Common myeloid progenitor, CD34-positive (primary cell): ENCODE results near the gene ETV2.

Experiments used
- CTCF ChIA-PET: fragments of 350-600 bp; sonication (Branson Sonifier 250); formaldehyde crosslinking; loops from one replicate; lab custom pipeline; 2021; ENCODE audit warnings: antibody characterized with exemption; lab: Charles Lee
- POLR2A ChIA-PET: fragments of 350-600 bp; sonication (Branson Sonifier 250); formaldehyde crosslinking; loops from one replicate; lab custom pipeline; 2021; ENCODE audit warnings: antibody characterized with exemption; lab: Charles Lee
- DNase-seq, 3 donors: peaks; one replicate each; pipeline versions ENCODE4 v3.0.0 to v3.0.0-alpha.2; 2013
- H3K27ac ChIP-seq, 2 experiments: 1 replicate in 1 of 2; 2 replicates in 1 of 2; pipeline ENCODE4 v1.7.0; 2013; ENCODE audit warnings: inconsistent platforms in 2 of 2, low read length in 2 of 2, mild to moderate bottlenecking in 2 of 2, low read depth in 1 of 2, moderate library complexity in 1 of 2; ENCODE audit not compliant: severe bottlenecking in 2 of 2, insufficient read depth in 1 of 2, poor library complexity in 1 of 2
- H3K27me3 ChIP-seq, 5 experiments: replicated peaks in 2 of 5; 1 replicate in 3 of 5; 2 replicates in 2 of 5; pipeline versions ENCODE4 v1.6.1 to v1.7.0; 2013; ENCODE audit warnings: low read length in 4 of 5, mild to moderate bottlenecking in 2 of 5, moderate library complexity in 2 of 5, inconsistent platforms in 1 of 5; ENCODE audit not compliant: insufficient read depth in 5 of 5, control insufficient read depth in 4 of 5
- H3K36me3 ChIP-seq, 4 experiments: 1 replicate in 2 of 4; 2 replicates in 2 of 4; pipeline versions ENCODE4 v1.6.1 to v1.7.0; 2013; ENCODE audit warnings: low read length in 3 of 4, control low read depth in 1 of 4, mild to moderate bottlenecking in 1 of 4; ENCODE audit not compliant: control insufficient read depth in 4 of 4, insufficient read depth in 4 of 4
- H3K4me1 ChIP-seq, 4 experiments: 1 replicate in 3 of 4; 2 replicates in 1 of 4; pipeline versions ENCODE4 v1.6.1 to v1.7.1; 2013; ENCODE audit warnings: low read length in 3 of 4, mild to moderate bottlenecking in 3 of 4, control low read depth in 1 of 4, inconsistent platforms in 1 of 4, moderate library complexity in 1 of 4; ENCODE audit not compliant: control insufficient read depth in 4 of 4, insufficient read depth in 4 of 4; ENCODE audit errors: control extremely low read depth in 1 of 4
- H3K4me3 ChIP-seq, 7 experiments: 1 replicate in 4 of 7; 2 replicates in 3 of 7; pipeline versions ENCODE4 v1.5.1 to v1.7.0; 2013; ENCODE audit warnings: mild to moderate bottlenecking in 7 of 7, low read length in 6 of 7, moderate library complexity in 6 of 7, inconsistent platforms in 2 of 7, low read depth in 2 of 7, control low read depth in 1 of 7; ENCODE audit not compliant: insufficient read depth in 4 of 7, control insufficient read depth in 1 of 7; ENCODE audit errors: extremely low read depth in 1 of 7
- H3K9me3 ChIP-seq, 5 experiments: 1 replicate in 4 of 5; 2 replicates in 1 of 5; pipeline versions ENCODE4 v1.6.1 to v1.7.1; 2013; ENCODE audit warnings: low read length in 4 of 5, mild to moderate bottlenecking in 2 of 5, inconsistent platforms in 1 of 5, low read depth in 1 of 5, moderate library complexity in 1 of 5; ENCODE audit not compliant: control insufficient read depth in 4 of 5, insufficient read depth in 2 of 5; ENCODE audit errors: control extremely low read depth in 1 of 5
- WGBS: methylation state at CpG from one replicate; pipeline ENCODE4 v1.1.5; 2013; ENCODE audit not compliant: insufficient coverage; 5-methylcytosine and 5-hydroxymethylcytosine counted together

ETV2 gene

DNA sequence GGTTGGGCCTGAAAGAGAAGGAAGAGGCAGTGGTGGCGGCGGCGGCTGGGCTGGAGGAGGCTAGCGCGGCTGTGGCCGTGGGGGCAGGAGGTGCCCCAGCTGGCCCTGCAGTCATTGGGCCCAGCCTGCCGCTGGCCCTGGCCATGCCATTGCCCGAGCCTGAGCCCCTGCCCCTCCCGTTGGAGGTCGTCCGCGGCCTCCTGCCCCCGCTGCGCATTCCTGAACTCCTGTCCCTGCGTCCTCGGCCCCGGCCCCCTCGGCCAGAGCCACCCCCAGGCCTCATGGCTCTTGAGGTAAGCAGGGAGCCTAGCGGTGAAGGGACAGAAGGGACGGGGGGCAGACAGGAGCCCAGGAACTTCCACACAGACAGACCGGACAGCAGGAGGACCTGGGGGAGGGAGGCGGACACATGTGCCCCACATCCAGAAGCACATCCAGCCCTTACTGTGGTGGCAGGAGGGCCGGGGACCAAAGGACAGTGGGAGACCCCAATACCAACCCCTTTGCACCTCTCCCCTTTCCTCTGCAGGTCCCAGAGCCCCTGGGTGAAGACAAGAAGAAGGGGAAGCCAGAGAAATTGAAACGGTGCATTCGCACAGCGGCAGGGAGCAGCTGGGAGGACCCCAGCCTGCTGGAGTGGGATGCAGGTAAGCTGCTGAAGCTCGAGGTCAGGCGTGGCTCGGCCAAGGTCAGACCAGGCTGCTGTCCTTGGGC is 7.7 kb upstream of the ETV2 start:
- H3K27me3 ChIP-seq, result no peaks in the 10 kb centered on the region
- H3K27ac ChIP-seq, result no peak overlapping the region
- no peak overlapping the region for H3K4me3 ChIP-seq
- H3K9me3 ChIP-seq, result no peaks in the 10 kb centered on the region
- 97% methylated on average over 22 of the region's 29 CpGs for whole genome bisulfite sequencing
- H3K4me1 ChIP-seq, result peaks cover 5 to 8% (median 6%) of the 10 kb centered on the region in 4 experiments
- CTCF ChIA-PET, result no interaction called here
- peaks cover 9 to 78% (median 56%) of the 10 kb centered on the region in 4 experiments for H3K36me3 ChIP-seq
- POLR2A ChIA-PET, result no interaction called here
- DNase-seq, result no peak

DNA sequence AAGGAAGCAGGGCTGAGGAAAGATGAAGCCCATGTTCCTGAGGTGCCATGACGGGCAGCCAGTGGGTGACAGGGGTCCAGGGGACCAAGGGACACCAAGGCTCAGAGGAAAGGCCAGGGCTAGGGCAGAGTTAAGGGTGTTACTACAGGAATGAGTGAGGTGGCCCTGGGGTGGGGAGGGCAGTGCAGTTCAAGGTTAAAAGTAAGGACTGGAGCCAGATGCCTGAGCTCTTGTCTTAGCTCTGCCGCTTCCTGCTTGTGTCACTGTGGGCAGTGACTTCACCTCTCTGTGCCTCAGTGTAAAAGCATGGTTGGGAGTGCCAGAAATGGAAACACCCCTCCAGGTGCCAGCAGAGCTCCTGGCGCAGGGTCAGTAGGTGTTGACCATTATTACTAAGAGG is 4.9 kb upstream of the ETV2 start:
- 100% methylated on average over 3 of the region's 3 CpGs for WGBS
- POLR2A ChIA-PET, result no interaction called here
- peaks cover 2 to 64% (median 46%) of the 10 kb centered on the region in 4 experiments for H3K36me3 ChIP-seq

DNA sequence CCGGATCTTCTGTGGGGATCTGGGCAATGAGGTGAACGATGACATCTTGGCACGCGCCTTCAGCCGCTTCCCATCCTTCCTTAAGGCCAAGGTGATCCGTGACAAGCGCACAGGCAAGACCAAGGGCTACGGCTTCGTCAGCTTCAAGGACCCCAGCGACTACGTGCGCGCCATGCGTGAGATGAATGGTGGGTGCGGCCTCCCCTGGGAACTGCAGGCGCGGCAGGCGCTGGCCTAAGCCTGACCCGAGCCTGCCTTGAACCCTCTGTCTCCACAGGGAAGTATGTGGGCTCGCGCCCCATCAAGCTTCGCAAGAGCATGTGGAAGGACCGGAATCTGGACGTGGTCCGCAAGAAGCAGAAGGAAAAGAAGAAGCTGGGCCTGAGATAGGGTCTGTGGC is 4.4 kb upstream of the ETV2 start:
- CTCF ChIA-PET, result no interaction called here
- 95% methylated on average over 24 of the region's 25 CpGs for WGBS
- H3K36me3 ChIP-seq, result peaks cover 2 to 58% (median 43%) of the 10 kb centered on the region in 4 experiments

More for the DNA sequence above, 4.9 kb upstream of the ETV2 start:
- H3K4me3 ChIP-seq, result no peak overlapping the region
- H3K4me1 ChIP-seq, result peaks cover 0 to 6% (median 4%) of the 10 kb centered on the region in 4 experiments
- H3K27me3 ChIP-seq, result no peaks in the 10 kb centered on the region
- H3K9me3 ChIP-seq, result no peaks in the 10 kb centered on the region
- no peak for DNase-seq
- H3K27ac ChIP-seq, result no peak overlapping the region
- CTCF ChIA-PET, result interaction anchor here (0.8 kb wide), 1 partner anchor 8 kb away, joined by 4 read pairs; no protein-coding TSS in a partner anchor

DNA sequence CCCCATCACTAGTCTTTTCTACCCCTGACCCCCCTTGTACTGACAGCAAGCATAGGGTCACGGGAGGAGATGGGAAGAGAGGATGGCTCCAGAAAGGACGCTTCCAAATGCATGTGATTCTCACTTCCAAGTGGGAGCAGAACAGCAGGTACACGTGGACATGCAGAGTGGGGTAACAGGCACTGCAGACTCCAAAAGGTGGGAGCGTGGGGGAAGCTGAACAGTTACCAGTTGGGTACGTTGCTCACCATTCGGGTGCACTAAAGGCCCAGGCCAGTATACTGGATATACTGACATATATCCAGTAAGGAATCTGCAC is 2.3 kb upstream of the ETV2 start:
- Histone ChIP-seq H3K27ac (no peak overlapping the region), H3K4me1 (peaks cover 0 to 31% (median 28%) of the 10 kb centered on the region in 4 experiments), H3K9me3 (no peaks in the 10 kb centered on the region), H3K36me3 (peaks cover 2 to 37% (median 24%) of the 10 kb centered on the region in 4 experiments), H3K4me3 (no peak overlapping the region), H3K27me3 (no peaks in the 10 kb centered on the region)
- no peak for DNase-seq
- WGBS, result 74% methylated on average over 3 of the region's 6 CpGs
- ChIA-PET CTCF (interaction anchor here (1.8 kb wide), 1 partner anchor 8 kb away, joined by 3 read pairs; no protein-coding TSS in a partner anchor), POLR2A (no interaction called here)

More for the DNA sequence above, 4.4 kb upstream of the ETV2 start:
- POLR2A ChIA-PET, result no interaction called here
- H3K4me3 ChIP-seq, result no peak overlapping the region
- peaks cover 0 to 11% (median 9%) of the 10 kb centered on the region in 4 experiments for H3K4me1 ChIP-seq
- H3K27me3 ChIP-seq, result no peaks in the 10 kb centered on the region
- H3K9me3 ChIP-seq, result no peaks in the 10 kb centered on the region
- no peak overlapping the region for H3K27ac ChIP-seq
- no peak for DNase-seq

DNA sequence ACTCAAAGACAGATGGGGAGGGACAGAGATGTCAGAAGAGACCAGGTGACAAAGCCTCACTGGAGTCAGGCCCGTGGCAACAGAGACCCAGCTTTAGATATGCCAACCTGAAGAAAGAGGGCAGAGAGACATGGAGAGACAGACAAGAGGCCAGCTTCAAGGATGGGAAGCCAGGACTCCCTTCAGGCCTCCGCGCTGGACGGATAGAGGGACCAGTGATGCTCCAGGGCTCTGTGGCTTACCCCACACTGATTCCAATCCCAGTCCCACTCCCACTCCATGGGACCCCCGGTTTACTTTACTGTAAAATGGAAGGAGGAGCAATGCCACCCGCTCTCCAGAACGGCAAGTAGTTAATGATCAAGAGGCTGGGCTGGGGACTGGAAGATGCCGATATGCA is 1.7 kb upstream of the ETV2 start:
- no peaks in the 10 kb centered on the region for H3K27me3 ChIP-seq
- H3K36me3 ChIP-seq, result peaks cover 2 to 34% (median 23%) of the 10 kb centered on the region in 4 experiments
- H3K27ac ChIP-seq, result no peak overlapping the region
- H3K4me3 ChIP-seq, result no peak overlapping the region
- ChIA-PET CTCF (interaction anchor here (1.8 kb wide), 1 partner anchor 9 kb away, joined by 3 read pairs; no protein-coding TSS in a partner anchor), POLR2A (no interaction called here)
- 78% methylated on average over 1 of the region's 8 CpGs for WGBS
- DNase-seq, result no peak
- H3K9me3 ChIP-seq, result no peaks in the 10 kb centered on the region
- H3K4me1 ChIP-seq, result peaks cover 0 to 36% (median 34%) of the 10 kb centered on the region in 4 experiments

DNA sequence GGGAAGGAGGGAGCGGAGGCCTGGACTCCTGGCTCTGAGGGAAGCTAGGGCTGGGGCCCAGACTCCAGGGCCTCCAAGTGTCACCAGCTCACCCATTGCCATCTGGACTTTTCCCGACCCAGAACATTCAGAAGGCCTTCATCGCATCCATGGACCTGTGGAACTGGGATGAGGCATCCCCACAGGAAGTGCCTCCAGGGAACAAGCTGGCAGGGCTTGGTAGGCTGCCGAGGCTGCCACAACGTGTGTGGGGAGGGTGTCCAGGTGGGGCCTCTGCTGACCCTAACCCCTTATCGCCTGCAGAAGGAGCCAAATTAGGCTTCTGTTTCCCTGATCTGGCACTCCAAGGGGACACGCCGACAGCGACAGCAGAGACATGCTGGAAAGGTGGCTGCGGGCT is 767 bp downstream of the ETV2 start:
- WGBS, result 98% methylated on average over 10 of the region's 10 CpGs
- no peak for DNase-seq
- no peak overlapping the region for H3K27ac ChIP-seq
- H3K4me1 ChIP-seq, result peaks cover 0 to 43% (median 40%) of the 10 kb centered on the region in 4 experiments
- no peaks in the 10 kb centered on the region for H3K9me3 ChIP-seq
- H3K27me3 ChIP-seq, result no peaks in the 10 kb centered on the region
- no peak overlapping the region for H3K4me3 ChIP-seq
- CTCF ChIA-PET, result interaction anchor here (0.5 kb wide), 1 partner anchor 61 kb away, joined by 3 read pairs; no protein-coding TSS in a partner anchor
- H3K36me3 ChIP-seq, result peaks cover 0 to 11% (median 10%) of the 10 kb centered on the region in 4 experiments
- POLR2A ChIA-PET, result interaction anchor here (0.7 kb wide), 1 partner anchor 106 kb away, joined by 3 read pairs; no protein-coding TSS in a partner anchor

DNA sequence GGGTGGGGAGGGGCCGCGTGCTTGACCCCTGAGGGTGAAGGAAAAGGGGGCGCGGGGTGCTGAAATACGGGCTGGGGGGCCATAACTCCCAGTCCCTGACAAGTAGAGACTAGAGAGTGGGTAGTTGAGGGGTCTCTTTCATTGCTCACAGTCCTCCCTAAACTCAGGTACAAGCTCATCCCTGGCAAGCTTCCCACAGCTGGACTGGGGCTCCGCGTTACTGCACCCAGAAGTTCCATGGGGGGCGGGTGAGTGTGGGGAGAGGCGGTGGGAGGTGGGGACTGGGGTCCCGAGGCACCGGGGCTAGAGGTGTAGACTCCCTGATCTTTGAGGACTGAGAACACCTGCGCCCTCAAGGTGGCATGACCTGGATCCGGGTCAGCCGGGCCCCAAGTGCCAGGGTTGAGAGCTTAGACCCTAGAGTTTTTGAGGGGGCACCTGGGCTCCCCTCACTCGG is 1.3 kb downstream of the ETV2 start:
- H3K9me3 ChIP-seq, result no peaks in the 10 kb centered on the region
- H3K27me3 ChIP-seq, result no peaks in the 10 kb centered on the region
- H3K36me3 ChIP-seq, result peaks cover 0 to 7% (median 6%) of the 10 kb centered on the region in 4 experiments
- WGBS, result 54% methylated on average over 10 of the region's 15 CpGs
- no peak for DNase-seq
- no peak overlapping the region for H3K27ac ChIP-seq
- ChIA-PET POLR2A (interaction anchor here (0.7 kb wide), 1 partner anchor 105 kb away, joined by 3 read pairs; no protein-coding TSS in a partner anchor), CTCF (no interaction called here)
- H3K4me3 ChIP-seq, result peak overlapping the region; percentile 18 to 85 (median 67)
- H3K4me1 ChIP-seq, result peaks cover 0 to 46% (median 43%) of the 10 kb centered on the region in 4 experiments
